GM18868 (cell line): ENCODE results near the gene AGPAT1.
"Not testable (repeated sequence)": the region's sequence is repeated elsewhere in the genome, so short reads cannot be mapped to it uniquely, and the experiment has no call there.

Experiments used
- ATAC-seq: cut with Tn5 transposase; IDR thresholded peaks from one replicate; pipeline ENCODE4 v1.9.1; 2021; ENCODE audit warnings: mild to moderate bottlenecking, moderate library complexity; ENCODE audit not compliant: unreplicated experiment

The AGPAT1 gene, protein sequence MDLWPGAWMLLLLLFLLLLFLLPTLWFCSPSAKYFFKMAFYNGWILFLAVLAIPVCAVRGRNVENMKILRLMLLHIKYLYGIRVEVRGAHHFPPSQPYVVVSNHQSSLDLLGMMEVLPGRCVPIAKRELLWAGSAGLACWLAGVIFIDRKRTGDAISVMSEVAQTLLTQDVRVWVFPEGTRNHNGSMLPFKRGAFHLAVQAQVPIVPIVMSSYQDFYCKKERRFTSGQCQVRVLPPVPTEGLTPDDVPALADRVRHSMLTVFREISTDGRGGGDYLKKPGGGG

GRCh38 chr6:32175711-32176475 lies at the start of gene AGPAT1:
Gene AGPAT1, minus strand, starts transcription at chr6:32176084. Its CDS starts 4,588 bp downstream, at chr6:32171496.
- peak; percentile 48 for ATAC-seq

GRCh38 chr6:32224696-32225095 lies 48.8 kb upstream of the AGPAT1 start:
- ATAC-seq, result peak; percentile 46

GRCh38 chr6:32223258-32224235 lies 47.7 kb upstream of the AGPAT1 start, which contains the start of gene NOTCH4:
Gene NOTCH4, minus strand, starts transcription at chr6:32224067. Its CDS starts 139 bp downstream, at chr6:32223928.
- ATAC-seq, result no peak

GRCh38 chr6:32222333-32223230 lies 46.7 kb upstream of the AGPAT1 start:
- no peak for ATAC-seq

GRCh38 chr6:32220021-32220420 lies 44.1 kb upstream of the AGPAT1 start:
- no peak for ATAC-seq

DNA sequence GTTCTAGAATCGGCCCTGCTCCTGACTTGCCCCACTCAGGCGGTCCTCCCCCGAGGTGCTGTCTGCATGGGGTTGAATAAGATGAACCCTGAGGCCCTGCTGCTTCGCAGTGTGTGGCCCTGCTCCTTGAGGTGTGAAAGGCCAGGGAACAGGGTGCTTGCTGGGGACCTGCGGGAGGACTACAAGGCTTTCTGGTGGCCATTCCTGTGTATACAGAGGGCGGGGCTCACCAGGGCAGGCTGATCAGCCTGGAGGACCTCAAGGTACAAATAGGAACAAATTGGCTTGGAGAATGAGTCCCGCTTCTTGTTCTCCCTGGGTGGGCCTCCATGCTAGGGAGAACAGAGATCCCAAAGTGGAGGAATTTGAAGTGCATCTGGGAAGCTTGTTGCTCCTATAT lies 42.3 kb upstream of the AGPAT1 start:
- ATAC-seq, result no peak

GRCh38 chr6:32216998-32217397 lies 41.1 kb upstream of the AGPAT1 start:
- no peak for ATAC-seq

DNA sequence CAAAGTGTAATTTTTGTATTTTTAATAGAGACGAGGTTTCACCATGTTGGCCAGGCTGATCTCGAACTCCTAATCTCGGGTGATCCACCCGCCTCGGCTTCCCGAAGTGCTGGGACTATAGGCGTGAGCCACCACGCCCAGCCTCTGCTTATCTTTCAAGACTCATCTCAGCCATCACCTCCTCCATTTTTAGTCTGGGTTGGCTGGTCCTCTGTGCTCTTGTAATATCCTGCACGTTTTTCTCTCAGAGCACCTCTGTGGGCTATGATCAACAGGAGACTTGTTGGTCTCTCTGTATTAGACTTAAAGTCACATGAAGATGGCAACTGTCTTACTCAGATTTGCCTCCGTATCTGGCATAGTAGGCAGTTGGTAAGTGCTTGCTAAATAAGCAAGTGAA lies 40.4 kb upstream of the AGPAT1 start:
- ATAC-seq, result no peak

DNA sequence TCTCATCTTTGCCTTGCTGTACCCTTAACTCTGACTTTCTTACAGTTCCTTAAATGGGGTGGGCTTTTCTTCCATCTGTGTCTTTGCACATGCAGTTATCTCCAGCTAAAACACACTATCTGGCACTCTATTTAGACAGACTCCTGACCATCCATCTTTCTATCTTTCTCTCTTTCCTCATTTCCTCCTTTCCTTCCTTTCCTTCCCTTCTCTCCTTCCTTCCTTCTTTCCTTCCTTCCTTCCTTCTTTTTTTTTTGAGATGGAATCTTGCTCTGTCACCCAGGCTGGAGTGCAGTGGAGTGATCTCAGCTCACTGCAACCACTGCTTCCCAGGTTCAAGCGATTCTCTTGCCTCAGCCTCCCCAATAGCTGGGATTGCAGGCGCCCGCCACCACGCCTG lies 39.7 kb upstream of the AGPAT1 start:
- no peak for ATAC-seq

DNA sequence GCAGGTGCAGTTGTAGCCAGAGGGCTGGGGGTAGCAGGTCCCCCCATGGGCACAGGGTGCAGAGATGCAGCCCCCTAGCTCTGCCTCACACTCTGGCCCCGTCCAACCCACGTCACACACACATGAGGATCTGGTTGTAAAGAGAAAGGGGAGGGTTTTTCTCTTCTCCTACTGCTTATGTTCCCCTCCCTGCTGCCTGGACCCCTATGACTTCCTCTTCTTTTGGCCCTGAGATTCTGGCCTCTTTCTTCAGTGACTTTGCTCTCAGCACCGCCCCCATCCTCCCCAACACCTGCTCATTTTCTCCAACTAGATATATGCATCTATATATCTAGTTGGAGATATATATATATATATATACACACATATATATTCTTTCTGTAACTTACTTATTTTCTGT lies 38.2 kb upstream of the AGPAT1 start:
- no peak for ATAC-seq

DNA sequence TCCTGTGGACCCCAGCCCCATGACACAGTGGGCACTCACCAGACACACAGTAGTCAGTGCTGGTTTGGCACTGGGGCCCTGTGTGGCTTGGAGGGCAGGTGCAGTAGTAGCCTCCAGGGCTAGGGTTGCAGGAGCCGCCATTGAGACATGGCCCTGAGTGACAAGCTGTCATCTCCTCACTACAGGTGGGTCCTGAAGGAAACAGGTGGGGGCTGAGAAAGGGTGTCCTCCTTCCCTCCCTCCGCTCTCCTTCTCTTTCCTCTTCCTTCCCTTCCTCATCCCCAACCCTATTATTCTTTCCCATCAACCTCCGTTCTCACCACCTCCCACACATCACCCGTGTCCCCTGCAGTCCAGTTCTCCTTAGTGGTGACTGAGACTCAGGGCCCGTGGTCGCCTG lies 37.8 kb upstream of the AGPAT1 start:
- ATAC-seq, result no peak

DNA sequence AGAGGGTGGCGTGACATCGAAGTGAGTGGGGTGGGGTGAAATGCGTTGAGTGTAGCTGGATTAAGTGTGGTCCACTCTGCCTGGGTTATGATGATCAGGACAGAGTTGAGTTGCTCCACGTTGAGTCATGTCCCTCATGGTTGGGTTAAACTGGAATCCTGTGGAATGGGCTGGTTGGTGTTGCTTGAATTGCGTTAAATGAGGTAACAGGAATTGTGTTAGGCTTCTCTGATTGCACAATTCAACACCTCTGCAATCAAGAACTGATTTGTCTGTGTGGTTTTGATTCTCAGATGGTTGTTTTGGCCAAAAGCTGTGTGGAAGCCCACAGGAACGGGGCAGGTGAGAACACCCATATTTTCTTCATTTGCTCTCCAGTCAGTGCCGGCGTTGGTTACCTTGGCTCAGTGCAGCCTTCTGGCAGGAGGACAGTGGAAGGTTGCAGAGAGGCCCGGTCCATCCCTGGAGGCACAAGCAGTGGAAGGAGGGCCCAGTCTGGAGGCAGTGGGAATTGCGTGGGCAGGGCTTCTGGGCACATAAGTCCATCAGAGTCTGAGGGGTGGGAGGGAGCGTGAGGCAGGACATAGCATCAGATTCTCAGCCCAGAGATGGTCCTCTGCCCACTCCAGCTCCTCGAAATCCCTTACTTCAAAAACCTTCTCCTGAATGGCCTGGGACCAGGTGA lies 36.3 kb upstream of the AGPAT1 start:
- no peak for ATAC-seq

DNA sequence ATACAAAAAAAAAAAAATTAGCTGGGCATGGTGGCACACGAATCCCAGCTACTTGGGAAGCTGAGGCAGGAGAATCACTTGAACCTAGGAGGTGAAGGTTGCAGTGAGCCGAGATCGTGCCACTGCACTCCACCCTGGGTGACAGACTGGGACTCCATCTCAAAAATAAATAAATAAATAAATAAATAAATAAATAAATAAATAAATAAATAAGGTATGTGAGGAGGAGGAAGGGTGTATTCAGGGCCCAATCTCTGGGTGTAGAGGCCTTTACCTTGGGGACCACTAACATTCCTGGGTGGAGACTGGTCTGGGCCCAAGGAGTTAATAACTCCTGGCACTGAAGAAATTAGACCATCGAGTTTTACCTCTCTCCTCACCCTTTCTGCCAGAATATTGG lies 35.5 kb upstream of the AGPAT1 start:
- not testable (repeated sequence) for ATAC-seq

- no peak for ATAC-seq
Measured at GRCh38 chr6:32210191-32210601, 34.3 kb upstream of the AGPAT1 start.

- no peak for ATAC-seq
Measured at GRCh38 chr6:32208996-32209395, 33.1 kb upstream of the AGPAT1 start.

DNA sequence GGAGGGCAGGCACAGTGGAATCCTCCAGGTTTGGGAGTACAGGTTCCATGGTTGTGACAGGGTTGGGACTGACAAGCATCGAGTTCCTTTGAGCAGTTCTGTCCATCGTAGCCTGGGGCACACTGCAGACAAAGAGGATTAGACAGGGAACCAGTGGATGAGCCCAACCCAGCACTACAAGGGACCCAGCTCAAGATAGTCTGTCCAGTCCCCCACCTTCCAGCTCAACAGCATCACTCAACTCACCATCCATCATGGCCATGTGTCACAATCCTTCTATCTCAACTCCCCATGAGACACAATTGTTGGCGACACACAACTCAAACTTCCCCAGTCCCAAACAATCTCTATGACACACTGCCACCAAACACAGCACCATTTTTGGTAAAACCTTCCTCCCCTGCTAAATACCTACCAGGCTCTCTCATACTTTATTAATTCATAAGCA lies 28.4 kb upstream of the AGPAT1 start:
- ATAC-seq, result no peak

DNA sequence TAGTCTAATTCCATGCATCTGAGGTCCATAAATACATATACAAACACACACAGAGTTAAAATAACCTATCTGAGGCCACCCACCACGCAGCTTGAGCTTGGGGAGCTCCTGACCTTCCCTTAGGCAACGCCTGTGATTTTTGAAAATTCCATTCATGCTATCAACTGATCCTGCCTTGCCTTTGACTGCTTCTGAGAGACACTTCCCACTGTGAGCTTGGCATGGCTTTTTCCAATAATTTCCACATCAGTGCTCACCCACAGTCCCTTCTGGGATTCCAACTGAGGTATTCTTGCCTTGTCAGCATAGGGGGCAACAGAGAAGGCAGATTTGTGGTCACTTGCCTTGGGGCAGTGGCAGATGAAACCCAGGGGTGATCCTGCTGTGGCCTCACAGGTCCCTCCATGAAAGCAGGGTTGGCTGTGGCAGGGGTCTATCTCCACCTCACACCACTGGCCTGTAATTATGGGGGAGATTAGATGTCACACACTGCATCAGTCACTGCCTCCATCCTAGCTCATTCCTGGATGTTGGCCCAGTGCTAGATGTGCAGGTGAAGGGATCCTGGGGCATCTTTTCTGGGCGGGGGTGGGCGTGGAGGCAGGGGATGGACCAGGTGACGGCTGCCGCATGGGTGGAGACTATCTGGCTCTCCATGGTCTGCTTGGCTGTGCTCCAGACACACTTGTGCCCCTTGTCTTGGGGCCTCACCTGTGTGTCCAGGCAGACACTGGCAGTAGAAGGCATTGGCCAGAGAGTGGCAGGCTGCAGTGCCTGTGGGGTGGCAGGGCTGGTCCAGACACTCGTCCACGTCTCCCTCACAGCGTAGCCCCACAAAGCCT lies 27.8 kb upstream of the AGPAT1 start:
- no peak for ATAC-seq

DNA sequence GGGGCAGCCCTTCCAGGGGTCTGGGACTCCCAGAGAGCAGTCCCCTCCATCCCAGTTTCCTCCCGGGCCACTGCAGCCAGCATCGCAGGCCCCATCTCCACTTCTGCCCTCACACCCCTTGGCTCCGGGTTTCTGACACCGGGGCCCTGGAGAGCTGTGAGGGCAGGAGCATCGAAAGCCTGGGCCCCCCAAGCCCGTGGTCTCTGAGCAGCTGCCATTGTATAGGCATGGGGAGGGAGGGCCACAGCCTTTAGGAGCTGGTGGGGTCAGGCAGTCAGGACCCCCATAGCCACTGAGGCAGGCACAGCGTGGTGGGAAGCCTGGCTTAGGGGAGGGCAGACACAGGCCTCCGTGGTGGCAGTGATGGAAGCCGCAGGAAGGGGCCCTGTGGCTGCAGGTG lies 26.3 kb upstream of the AGPAT1 start:
- no peak for ATAC-seq
